Measurements from ENCODE around the gene SPTBN4. TPM values are rescaled to one million over a fixed set of nuclear protein-coding genes. Genes with fewer than 3 reads are reported as not detected.

SPTBN4 gene
- total RNA-seq, 1 donor from 2014 or later = 0.41 TPM

- DNase-seq (ENCODE audit: low read depth) (no peak), FAIRE-seq (no peak)
- Histone ChIP-seq H3K9me3 (ENCODE audit: insufficient read depth, low read depth, low read length) (no peaks in the 10 kb centered on the region), H3K27me3 (ENCODE audit: insufficient read depth, low read length) (no peaks in the 10 kb centered on the region), H3K9ac (ENCODE audit: low read length) (no peak overlapping the region), H3K27ac (ENCODE audit: low read depth, low read length) (no peak overlapping the region), H4K20me1 (ENCODE audit: insufficient read depth, low read length) (peaks cover 31% of the 10 kb centered on the region), H3K4me1 (ENCODE audit: insufficient read depth, low read length) (peaks cover 14% of the 10 kb centered on the region), H2AFZ (ENCODE audit: low read depth, low read length) (no peak overlapping the region), H3K79me2 (ENCODE audit: insufficient read depth, low read length) (peaks cover 31% of the 10 kb centered on the region), H3K4me2 (ENCODE audit: low read length) (no peak overlapping the region), H3K36me3 (ENCODE audit: insufficient read depth, low read length) (peaks cover 17% of the 10 kb centered on the region), H3K4me3 (ENCODE audit: insufficient read depth, low read depth, low read length) (no peak overlapping the region)
- H3K36me3 Mint-ChIP-seq (ENCODE audit: low read depth, unreplicated experiment) = peaks cover 16% of the 10 kb centered on the region
- H3K27me3 Mint-ChIP-seq (ENCODE audit: low read depth, unreplicated experiment) = no peaks in the 10 kb centered on the region
- peak overlapping the region; percentile 28 for H3K4me3 Mint-ChIP-seq (ENCODE audit: unreplicated experiment)
- no peak overlapping the region for H3K27ac Mint-ChIP-seq (ENCODE audit: unreplicated experiment)
- TF ChIP-seq EZH2 (IDR thresholded peaks at IDR 0.05; ENCODE audit: insufficient read depth, low read length) = no peak
- TF ChIP-seq CTCF (IDR thresholded peaks at IDR 0.05; ENCODE audit: insufficient read depth, low read depth, low read length) = no peak
- H3K4me1 Mint-ChIP-seq (ENCODE audit: low read depth, unreplicated experiment) = peaks cover 25% of the 10 kb centered on the region
- H3K9me3 Mint-ChIP-seq (ENCODE audit: unreplicated experiment) = no peaks in the 10 kb centered on the region
Observed at GRCh38 chr19:40438284-40438683, 28.5 kb upstream of the SPTBN4 start.

DNA sequence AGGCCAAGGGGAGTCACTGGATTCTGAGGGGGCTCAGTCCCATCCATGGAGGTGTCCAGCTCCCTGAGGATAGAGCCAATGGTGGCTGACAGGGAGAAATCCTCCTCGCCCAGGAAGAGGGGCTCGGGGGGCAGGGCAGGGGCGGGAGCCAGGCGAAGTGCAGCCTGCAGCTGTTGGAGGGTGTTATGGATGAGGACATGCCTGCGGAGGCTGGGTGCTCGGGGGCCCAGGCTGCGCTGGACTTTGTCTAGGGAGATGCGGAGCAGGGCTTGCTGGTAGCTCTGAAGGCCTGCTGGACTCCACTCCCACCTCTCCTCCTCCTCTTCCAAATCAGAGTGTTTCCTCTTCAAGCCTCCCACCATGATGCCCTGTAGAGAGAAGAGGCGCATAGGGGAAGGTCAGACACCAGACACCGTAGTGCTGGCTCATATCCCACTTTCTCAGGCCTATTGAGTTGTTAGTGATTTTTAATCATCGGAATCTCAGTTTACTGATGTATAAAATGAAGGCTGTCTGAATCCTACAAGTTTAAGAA, 25.0 kb upstream of the SPTBN4 start:
- TF ChIP-seq EZH2 (IDR thresholded peaks at IDR 0.05; ENCODE audit: insufficient read depth, low read length) (no peak), CTCF (IDR thresholded peaks at IDR 0.05; ENCODE audit: insufficient read depth, low read depth, low read length) (no peak)
- FAIRE-seq = no peak
- no peak overlapping the region for H2AFZ ChIP-seq (ENCODE audit: low read depth, low read length)
- H3K9ac ChIP-seq (ENCODE audit: low read length) = peak overlapping the region; percentile 98
- H3K4me1 ChIP-seq (ENCODE audit: insufficient read depth, low read length) = peaks cover 16% of the 10 kb centered on the region
- no peak for DNase-seq (ENCODE audit: low read depth)
- H3K27me3 Mint-ChIP-seq (ENCODE audit: low read depth, unreplicated experiment) = no peaks in the 10 kb centered on the region
- peak overlapping the region; percentile 26 for H3K27ac Mint-ChIP-seq (ENCODE audit: unreplicated experiment)
- no peaks in the 10 kb centered on the region for H3K9me3 ChIP-seq (ENCODE audit: insufficient read depth, low read depth, low read length)
- no peaks in the 10 kb centered on the region for H3K9me3 Mint-ChIP-seq (ENCODE audit: unreplicated experiment)
- peak overlapping the region; percentile 67 for H3K27ac ChIP-seq (ENCODE audit: low read depth, low read length)
- H3K4me2 ChIP-seq (ENCODE audit: low read length) = peak overlapping the region; percentile 99
- peak overlapping the region; percentile 97 for H3K4me3 Mint-ChIP-seq (ENCODE audit: unreplicated experiment)
- peaks cover 17% of the 10 kb centered on the region for H3K36me3 ChIP-seq (ENCODE audit: insufficient read depth, low read length)
- peaks cover 25% of the 10 kb centered on the region for H3K4me1 Mint-ChIP-seq (ENCODE audit: low read depth, unreplicated experiment)
- H3K79me2 ChIP-seq (ENCODE audit: insufficient read depth, low read length) = peaks cover 41% of the 10 kb centered on the region
- no peaks in the 10 kb centered on the region for H3K27me3 ChIP-seq (ENCODE audit: insufficient read depth, low read length)
- H3K36me3 Mint-ChIP-seq (ENCODE audit: low read depth, unreplicated experiment) = peaks cover 16% of the 10 kb centered on the region
- H3K4me3 ChIP-seq (ENCODE audit: insufficient read depth, low read depth, low read length) = no peak overlapping the region
- peaks cover 31% of the 10 kb centered on the region for H4K20me1 ChIP-seq (ENCODE audit: insufficient read depth, low read length)

All from astrocyte (in vitro differentiated cells and primary cell).